GM12875 (cell line): ENCODE data around the gene STAT5B.

Experiments used
- H3K4me3 ChIP-seq: one replicate; pipeline ENCODE4 v1.5.1; 2011; ENCODE audit warnings: low read depth, low read length, control low read depth
- TF ChIP-seq, protein P1 (sequence below): IDR thresholded peaks from 2 replicates; pipeline ENCODE4 v1.5.1; 2011; ENCODE audit warnings: low read depth, mild to moderate bottlenecking, control low read depth, inconsistent platforms, low read length, moderate library complexity, borderline replicate concordance; ENCODE audit not compliant: insufficient read depth

The STAT5B gene

GRCh38 chr17:42296012-42296411 is 19.8 kb upstream of the STAT5B start:
- TF ChIP-seq, protein P1, sequence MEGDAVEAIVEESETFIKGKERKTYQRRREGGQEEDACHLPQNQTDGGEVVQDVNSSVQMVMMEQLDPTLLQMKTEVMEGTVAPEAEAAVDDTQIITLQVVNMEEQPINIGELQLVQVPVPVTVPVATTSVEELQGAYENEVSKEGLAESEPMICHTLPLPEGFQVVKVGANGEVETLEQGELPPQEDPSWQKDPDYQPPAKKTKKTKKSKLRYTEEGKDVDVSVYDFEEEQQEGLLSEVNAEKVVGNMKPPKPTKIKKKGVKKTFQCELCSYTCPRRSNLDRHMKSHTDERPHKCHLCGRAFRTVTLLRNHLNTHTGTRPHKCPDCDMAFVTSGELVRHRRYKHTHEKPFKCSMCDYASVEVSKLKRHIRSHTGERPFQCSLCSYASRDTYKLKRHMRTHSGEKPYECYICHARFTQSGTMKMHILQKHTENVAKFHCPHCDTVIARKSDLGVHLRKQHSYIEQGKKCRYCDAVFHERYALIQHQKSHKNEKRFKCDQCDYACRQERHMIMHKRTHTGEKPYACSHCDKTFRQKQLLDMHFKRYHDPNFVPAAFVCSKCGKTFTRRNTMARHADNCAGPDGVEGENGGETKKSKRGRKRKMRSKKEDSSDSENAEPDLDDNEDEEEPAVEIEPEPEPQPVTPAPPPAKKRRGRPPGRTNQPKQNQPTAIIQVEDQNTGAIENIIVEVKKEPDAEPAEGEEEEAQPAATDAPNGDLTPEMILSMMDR = no peak
- no peak overlapping the region for H3K4me3 ChIP-seq

- H3K4me3 ChIP-seq = no peak overlapping the region
- TF ChIP-seq, protein P1 = no peak
Measured at GRCh38 chr17:42294469-42295398, 18.5 kb upstream of the STAT5B start.

GRCh38 chr17:42291129-42291528 is 14.9 kb upstream of the STAT5B start:
- no peak overlapping the region for H3K4me3 ChIP-seq
- TF ChIP-seq, protein P1 = no peak

DNA sequence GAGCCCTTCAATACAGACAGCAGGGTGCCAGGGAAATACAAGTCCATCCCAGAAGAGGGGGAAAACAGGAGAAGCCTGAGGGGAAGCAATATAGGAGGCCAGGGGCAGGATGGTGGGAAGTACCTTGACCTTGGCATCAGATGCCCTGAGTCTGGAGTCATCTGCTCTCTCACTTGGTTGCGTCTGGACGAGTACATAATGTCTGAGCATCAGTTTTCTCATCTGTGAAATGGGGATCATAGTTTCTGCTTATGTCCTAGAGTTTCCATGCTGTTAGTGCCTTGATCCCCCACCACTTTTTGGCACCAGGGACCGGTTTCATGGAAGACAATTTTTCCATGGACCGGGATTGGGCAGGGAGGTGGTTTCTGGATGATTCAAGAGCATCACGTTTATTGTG is 14.4 kb upstream of the STAT5B start:
- TF ChIP-seq, protein P1 = no peak
- no peak overlapping the region for H3K4me3 ChIP-seq

DNA sequence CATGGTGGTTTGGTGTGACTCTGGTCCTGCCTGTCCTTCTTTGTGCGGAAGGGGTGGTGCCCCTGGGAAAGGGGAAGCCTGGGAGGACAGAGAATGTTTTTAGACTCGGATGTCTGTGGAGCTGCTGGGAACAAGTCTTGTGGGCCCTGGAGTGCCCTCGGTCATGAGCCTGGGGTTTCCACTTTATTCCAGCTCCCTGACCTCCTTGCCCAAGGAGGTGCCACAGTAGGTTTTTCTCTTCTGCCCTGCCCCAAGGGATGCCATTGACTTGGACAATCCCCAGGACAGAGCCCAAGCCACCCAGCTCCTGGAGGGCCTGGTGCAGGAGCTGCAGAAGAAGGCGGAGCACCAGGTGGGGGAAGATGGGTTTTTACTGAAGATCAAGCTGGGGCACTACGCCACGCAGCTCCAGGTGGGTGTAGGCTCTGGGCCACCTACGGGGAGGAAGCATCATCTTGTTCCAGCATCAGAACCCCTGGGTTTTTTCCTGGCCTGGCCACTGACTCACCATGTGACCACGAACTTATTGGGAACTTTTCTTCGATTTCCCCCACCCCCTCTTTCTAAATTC is 13.5 kb upstream of the STAT5B start:
- TF ChIP-seq, protein P1 = no peak
- H3K4me3 ChIP-seq = peak overlapping the region; percentile 79

GRCh38 chr17:42288803-42289610 is 12.8 kb upstream of the STAT5B start:
- TF ChIP-seq, protein P1 = no peak
- peak overlapping the region; percentile 79 for H3K4me3 ChIP-seq
